ENCODE data around the gene FBXW8.

FBXW8 gene

DNA sequence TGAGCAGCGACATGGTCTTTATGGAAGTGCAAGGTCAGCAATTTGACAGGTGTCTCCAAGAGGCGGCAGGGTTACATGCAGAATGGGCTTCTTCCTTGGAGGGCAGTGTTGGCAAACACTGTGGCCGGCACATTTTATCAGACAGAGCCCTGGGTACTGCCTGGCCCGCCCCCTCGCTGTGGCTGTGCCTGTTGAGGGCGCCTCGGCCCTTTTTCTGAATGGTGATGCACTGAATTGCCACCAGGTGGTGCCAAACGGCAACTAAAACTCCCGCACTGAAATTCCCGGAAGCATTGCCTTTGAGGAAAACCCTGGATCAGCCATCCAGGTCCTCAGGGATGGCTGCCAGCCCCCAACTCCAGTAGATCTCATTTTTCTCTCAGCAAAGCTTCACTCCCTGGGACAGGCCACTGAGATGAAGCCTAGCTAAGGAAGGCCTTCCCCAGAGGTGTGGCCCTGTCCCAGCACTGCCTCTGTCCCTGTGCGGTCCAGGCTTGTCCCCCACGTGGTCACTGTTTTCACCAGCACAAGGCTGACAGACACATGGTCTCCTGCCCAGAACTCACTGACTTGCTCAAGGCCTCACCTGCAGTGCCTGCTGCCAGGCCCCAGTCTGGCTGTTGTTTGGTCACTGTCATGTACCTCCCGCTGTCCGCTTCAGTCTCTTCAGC is 114.9 kb downstream of the FBXW8 start:
- DNase-seq, result peak; percentile 63 to 77

DNA sequence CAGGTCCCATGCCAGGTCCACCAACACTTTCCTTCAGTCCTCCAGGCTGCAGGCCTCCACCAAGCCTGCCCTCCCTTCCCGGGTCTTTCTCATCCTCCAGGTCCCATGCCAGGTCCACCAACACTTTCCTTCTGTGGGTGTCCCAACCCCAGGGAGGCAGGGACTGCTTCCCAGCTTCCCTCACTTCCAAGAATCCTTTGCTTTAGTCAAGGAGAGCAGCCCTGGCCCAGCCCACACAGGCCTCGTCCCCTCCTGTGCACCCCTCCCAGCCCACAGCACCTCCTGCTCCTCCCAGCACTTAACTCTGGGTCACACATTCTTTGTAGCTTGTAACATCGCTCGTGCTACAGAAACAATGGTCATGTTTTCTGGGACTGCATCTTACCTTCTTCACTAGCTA is 115.6 kb downstream of the FBXW8 start:
- no peak for DNase-seq

GRCh38 chr12:117026921-117027250 is 116.1 kb downstream of the FBXW8 start:
- no peak for DNase-seq

DNA sequence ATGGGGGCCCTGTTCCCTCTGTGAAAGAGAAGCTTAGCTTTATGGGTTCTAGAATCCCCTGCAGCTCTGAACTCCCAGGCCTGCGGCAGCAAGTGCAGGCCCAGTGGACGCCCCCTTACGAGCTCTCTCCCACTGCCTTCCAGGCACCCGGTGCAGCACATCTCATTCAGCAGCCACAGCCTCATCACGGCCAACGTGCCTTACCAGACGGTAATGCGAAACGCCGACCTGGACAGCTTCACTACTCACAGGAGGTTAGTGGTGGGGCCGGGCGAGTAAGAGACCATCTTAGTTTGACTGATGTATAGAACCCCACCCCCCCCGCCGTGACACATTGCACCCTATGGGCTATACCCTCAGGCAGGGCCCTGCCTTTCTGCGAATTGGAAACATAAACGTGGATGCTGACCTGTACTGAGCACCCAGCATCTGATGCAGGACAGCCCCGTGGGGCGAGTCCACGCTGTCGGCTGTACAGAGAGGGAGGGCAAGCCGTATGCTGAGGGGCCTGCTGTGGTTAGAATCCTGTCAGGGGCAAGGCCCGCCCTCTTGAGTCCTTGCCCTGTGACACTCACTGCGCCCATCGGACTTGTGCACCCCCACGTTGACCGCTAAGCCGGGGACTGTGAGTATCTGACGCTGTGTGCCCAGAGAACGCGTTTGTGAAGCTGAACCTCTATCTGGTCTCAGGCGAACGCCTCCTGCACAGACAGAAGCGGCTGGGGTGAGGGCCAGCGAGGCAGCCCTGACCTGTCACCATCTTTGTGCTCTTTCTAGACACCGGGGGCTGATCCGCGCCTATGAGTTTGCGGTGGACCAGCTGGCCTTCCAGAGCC is 116.7 kb downstream of the FBXW8 start:
- DNase-seq, result no peak

- DNase-seq, result no peak
These were observed 117.5 kb downstream of the FBXW8 start for GRCh38 chr12:117028254-117028653.

GRCh38 chr12:117030187-117030900 is 119.6 kb downstream of the FBXW8 start:
- no peak for DNase-seq

DNA sequence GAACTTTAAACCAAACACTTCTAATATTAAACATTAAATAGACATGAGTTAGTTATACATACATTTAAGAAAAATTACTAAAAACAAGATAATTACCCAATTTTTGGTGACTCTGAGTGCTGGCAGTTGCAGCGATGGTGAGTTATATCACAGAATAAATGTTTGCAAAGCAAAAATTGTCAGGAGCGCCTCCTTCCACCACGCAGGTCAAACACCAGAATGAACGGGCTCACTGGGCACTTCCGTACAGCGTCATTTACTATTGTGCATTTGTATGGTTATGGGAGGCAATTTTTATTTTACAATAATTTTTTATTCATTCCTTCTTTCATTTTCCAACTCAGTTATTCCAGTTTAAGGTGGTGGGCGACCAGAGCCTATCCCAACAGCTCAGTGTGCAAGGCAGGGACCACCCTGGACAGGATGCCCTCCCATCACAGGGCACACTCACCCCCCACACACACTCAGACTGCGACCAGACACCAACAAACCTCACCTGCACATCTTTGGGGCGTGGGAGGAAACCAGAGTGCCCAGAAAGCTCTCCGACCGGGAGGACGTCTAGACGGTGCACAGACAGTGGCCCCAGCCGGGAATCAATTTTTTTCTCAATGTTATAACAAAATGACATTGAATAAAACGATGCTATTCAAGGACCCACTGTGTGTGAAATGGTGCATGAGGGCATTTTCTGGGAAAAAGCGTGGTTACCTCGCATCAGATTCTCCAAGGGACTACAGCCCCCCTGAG is 121.3 kb downstream of the FBXW8 start:
- no peak for DNase-seq

DNA sequence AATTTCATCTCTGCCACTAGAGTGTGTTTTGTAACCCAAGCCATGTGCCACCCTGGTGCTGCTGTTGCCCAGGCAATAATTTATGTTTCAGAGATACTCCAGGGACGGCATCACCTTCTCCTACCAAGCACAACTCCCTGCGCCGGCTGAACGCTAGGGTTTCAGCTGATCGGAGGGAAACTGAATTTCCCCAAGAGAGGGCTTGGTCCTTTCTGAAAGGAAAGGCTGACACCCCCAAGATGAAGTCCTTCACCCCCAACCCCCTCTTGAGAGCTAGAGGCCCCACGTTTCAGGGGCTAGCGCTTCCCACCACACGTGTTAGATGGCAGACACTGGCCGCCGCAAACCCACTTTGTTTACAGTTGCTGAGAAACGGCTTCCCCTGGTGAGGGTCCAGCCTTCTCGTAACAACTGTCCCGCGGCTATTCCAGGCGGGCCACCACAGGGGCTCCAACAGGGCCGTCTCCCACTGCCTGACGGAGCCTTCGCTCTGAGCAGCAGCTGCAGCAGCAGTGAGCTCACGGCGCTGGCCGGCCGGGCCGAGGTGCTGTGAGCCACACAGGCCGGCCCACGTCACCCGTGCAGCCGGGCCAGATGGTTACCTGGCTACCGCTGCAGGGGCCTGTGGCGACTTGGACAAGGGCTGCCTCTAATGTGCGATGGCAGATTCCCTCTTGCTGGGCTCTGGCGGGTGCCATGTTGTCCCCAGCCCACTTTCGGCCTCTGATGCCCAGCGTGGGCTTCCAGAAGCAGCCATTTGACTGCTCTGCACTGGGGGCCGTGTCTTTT is 122.0 kb downstream of the FBXW8 start:
- DNase-seq, result no peak

GRCh38 chr12:117033382-117034221 is 122.9 kb downstream of the FBXW8 start:
- DNase-seq, result peak in 1 of 2 experiments; percentile 30

- DNase-seq, result no peak
These were observed 123.5 kb downstream of the FBXW8 start for GRCh38 chr12:117034249-117034648.

DNA sequence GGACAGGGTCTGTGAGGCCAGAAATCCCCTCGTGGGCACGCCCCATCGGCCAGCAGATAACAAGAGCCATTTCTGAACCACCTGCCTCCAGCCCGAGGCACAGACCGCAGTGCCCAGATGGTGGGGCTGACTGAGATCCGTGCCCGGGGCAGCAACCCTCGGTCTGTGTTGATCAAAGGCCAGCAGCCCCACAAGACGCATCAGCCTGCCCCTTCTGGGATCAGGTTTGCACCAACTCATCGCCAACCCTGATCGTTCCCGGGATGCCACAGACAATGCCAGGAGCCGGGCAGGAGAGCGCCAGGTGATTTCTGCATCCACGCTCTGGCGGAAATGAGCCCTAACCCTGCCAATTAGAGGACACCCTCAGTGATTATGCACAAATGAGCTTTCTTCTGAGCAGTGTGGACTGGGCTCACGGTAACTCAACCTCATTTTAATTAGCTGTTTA is 124.0 kb downstream of the FBXW8 start:
- no peak for DNase-seq

DNA sequence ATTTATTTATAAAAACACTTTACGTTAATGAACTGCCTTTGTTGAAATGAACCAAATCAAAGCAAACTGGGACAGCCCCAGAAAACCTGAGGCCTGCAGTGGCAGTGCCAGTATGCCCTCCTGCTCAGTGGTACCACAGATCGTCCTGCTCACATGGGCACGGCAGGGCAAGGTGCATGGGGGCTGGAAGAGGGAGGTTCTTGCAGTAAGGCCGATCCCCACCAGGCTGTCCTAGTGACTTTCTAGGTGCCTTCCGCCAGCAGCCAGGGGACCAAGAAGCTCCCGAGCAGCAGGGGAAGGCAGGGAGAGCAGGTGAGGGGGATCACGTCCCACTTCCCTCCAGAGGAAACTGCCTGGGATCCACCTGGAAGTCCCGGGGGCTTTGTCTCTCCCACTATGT is 124.5 kb downstream of the FBXW8 start:
- DNase-seq, result no peak

DNA sequence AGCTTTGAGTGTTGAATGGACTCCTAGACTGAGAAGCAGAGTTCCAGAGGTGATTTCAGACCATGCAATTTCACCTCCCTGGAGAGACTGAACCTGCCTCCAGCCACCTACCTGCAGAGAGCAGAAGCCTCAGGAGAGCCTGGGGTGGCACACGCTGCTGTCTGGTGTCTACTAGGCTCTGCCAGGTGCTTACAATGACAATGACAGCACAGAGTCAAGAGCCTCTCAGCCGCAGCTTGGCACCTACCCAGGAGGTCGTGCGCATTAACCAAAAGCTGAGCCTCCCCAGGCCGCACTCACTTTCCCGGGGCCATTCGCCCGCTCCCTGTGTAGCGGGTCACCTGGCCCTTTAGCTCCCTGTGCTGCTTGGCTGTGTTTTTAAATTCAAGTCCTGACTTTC is 125.3 kb downstream of the FBXW8 start:
- peak; percentile 90 for DNase-seq

DNA sequence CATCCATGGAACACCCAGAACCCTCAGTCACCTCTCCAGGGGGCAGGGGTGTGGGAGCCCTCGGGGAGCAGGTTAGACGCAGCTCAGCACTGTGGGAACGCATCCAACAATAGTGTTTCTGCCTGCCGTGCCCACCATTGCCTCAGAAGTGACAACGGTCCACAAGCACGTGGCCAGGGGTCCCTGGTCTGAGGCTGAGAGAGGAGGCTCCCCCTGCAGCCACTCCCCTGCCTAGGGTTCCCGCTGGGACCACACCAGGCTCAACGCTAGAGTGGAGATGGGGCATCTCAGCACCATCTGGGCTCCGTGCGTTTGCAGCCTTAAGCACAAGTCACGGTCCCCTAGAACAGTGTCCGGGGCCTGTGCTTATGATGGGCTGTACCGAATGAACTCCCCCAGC is 125.8 kb downstream of the FBXW8 start:
- DNase-seq, result no peak

GRCh38 chr12:117037289-117038022 is 126.7 kb downstream of the FBXW8 start:
- DNase-seq, result no peak

DNA sequence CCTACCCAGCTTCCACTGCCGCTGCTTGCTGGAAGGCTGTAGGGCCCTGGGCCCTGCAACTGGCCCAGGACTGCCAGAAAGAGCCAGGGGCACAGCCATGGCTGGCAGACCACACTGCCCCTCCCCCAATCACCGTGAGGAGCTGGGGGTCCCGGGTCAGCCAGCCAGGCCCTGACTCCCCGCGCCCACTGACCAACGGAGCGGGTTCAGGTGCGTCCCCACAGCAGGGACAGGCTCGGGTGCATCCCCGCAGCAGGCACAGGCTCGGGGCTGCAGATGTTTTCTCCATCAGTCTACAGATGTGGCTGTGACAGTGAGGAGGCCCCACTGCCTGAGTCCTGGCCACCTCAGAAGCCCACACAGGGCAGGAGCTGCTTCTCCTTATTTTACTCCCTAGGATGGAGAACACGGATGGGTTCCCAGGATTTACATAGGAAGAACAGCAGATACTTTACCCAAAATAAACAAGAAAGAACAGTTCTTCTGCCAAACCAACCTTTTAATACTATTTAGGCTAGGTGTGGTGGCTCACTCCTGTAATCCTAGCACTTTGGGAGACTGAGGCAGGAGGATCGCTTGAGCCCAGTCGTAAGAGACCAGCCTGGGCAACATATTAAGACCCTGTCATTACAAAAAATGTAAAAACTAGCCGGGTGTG is 127.4 kb downstream of the FBXW8 start:
- DNase-seq, result no peak

DNA sequence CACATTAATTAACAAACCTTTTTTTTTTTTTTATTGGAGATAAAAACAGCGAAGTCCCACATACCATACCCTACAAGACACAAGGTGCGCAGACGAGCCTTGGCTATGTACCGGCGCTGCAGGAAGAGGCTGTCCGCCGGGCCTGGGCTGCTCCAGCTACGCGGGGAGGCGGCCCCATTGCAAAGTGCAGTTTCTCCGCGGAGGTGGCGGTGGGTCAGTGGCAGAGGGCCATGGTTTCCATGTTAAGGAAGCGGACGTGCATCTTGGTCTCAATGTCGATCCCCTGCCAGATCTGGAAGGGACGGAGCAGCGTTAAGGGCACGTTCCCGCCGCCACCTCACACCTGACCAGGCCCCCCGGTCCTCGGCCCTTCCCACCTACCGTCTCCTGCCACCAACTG is 128.2 kb downstream of the FBXW8 start:
- DNase-seq, result no peak

GRCh38 chr12:117039891-117040309 is 129.2 kb downstream of the FBXW8 start:
- DNase-seq, result no peak

- DNase-seq, result no peak
These were observed 129.7 kb downstream of the FBXW8 start for GRCh38 chr12:117040496-117040895.

DNA sequence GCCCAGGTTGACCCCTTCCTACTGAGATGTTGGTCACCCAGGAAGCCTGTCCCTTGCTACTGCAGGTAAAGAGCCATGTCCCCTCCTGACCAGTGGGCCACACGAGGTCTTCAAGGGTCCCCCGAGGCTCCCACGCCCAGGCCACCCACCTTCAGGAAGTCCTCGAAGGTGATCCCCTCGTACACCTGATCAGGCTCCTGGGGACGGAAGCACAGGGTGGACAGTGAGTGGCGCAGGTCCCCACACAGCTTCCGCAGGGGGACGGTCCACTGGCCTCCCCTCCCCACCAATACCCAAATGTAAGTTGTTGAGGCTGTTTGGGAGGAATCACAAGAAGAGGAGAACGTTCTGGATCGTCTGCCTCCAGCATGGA is 131.0 kb downstream of the FBXW8 start:
- DNase-seq, result no peak

Data from SHP77 (cell line).